ENCODE results near the gene CHST7.

CHST7 gene

DNA sequence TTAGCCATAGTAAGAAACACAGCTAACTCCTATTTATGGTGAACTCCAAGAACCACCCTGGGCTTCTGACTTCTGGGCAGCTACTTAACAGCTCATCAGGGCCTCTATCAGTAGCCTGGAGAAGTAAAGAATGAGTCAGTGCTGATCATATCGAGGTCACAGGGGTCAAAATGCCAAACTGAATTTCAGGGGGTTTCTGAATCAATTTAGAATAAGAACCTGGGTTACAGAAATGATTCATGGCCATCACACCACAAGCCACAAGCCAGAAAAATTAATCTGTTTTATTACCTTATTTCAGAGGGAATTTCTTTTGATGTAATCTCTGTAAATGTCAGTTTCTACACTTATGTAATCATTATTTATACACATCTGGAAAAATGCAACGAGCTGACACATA, 64.4 kb downstream of the CHST7 start:
- Mint-ChIP-seq H3K4me3 (no peak overlapping the region), H3K4me1 (ENCODE audit: low read depth) (peaks cover 54% of the 10 kb centered on the region), H3K9me3 (no peaks in the 10 kb centered on the region), H3K36me3 (ENCODE audit: low read depth) (peaks cover 31% of the 10 kb centered on the region), H3K27ac (no peak overlapping the region), H3K27me3 (no peaks in the 10 kb centered on the region)

DNA sequence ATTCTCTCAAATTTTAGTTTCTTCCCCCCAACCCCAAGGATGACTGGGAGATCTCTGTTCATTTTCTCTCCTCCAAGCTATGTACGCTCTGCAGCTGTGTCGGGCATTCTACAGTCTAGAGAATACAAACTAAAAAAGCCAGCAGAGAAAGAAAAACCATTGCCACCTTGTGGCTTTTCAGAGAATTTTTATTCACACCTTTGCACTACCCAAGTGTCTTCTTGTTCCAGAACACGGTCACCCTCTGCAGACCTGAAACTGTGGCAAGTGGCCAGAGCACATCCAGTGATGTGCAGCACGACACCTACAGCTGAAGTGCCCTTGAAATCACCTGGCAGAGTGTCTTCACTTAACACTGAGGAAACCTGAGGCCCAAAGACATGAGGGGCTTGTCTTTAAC, 68.6 kb downstream of the CHST7 start:
- no peak overlapping the region for H3K27ac Mint-ChIP-seq
- H3K4me3 Mint-ChIP-seq, result no peak overlapping the region
- no peaks in the 10 kb centered on the region for H3K9me3 Mint-ChIP-seq
- H3K27me3 Mint-ChIP-seq, result no peaks in the 10 kb centered on the region
- peaks cover 27% of the 10 kb centered on the region for H3K36me3 Mint-ChIP-seq (ENCODE audit: low read depth)
- peaks cover 29% of the 10 kb centered on the region for H3K4me1 Mint-ChIP-seq (ENCODE audit: low read depth)

DNA sequence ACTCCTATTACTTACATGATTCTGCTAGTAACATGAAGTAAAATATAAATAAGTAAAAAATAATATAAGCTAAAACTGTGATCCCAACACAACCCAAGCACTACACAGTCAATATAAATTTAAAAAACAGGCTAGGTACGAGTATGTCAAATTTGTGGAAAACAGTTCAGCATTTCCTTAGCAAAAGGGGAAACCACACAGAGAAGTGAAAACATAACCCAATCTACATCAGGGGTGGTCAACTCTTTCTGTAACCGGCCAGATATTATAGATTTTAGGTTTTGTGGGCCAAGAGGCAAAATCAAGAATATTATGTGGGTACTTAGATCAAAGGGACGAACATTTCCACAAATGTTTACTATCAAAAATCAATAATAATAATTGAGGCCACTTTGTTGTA, 70.1 kb downstream of the CHST7 start:
- H3K27ac Mint-ChIP-seq, result no peak overlapping the region
- no peaks in the 10 kb centered on the region for H3K27me3 Mint-ChIP-seq
- no peaks in the 10 kb centered on the region for H3K9me3 Mint-ChIP-seq
- peaks cover 23% of the 10 kb centered on the region for H3K36me3 Mint-ChIP-seq (ENCODE audit: low read depth)
- no peak overlapping the region for H3K4me3 Mint-ChIP-seq
- peaks cover 15% of the 10 kb centered on the region for H3K4me1 Mint-ChIP-seq (ENCODE audit: low read depth)

DNA sequence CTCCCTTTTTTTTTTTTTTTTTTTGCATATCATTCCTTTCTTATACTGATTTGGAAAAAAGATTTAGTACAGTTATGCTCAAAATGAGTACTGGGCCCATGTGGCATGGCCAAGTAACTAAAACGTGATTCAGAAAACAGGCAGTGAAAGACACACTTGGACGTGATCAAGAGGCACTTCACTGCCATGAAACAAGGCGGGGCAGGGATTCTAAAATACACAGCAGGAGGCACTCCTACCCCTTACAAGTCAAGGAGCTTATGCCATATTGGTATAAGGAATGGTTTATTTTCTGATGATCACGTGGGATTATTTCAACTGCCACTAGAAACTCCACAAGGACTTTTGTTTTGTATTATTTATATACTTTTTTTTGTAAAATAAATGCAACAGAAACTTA, 72.0 kb downstream of the CHST7 start:
- no peaks in the 10 kb centered on the region for H3K27me3 Mint-ChIP-seq
- H3K9me3 Mint-ChIP-seq, result no peaks in the 10 kb centered on the region
- no peak overlapping the region for H3K27ac Mint-ChIP-seq
- H3K36me3 Mint-ChIP-seq (ENCODE audit: low read depth), result peaks cover 21% of the 10 kb centered on the region
- H3K4me1 Mint-ChIP-seq (ENCODE audit: low read depth), result peaks cover 13% of the 10 kb centered on the region
- no peak overlapping the region for H3K4me3 Mint-ChIP-seq

GRCh38 chrX:46647251-46647650, 73.7 kb downstream of the CHST7 start:
- Mint-ChIP-seq H3K9me3 (no peaks in the 10 kb centered on the region), H3K36me3 (ENCODE audit: low read depth) (peaks cover 11% of the 10 kb centered on the region), H3K4me3 (no peak overlapping the region), H3K27ac (no peak overlapping the region), H3K27me3 (no peaks in the 10 kb centered on the region), H3K4me1 (ENCODE audit: low read depth) (peaks cover 7% of the 10 kb centered on the region)
